GM12872 (cell line): ENCODE data around the gene RPRD1B.

ENCODE experiments used
- CTCF ChIP-seq: IDR thresholded peaks from 3 replicates; pipeline ENCODE4 v1.5.1; 2011; ENCODE audit warnings: low read depth, mild to moderate bottlenecking, low read length, moderate library complexity; ENCODE audit not compliant: insufficient read depth

Gene RPRD1B

GRCh38 chr20:38060536-38060935 is 27.0 kb downstream of the RPRD1B start:
- no peak for TF ChIP-seq CTCF

DNA sequence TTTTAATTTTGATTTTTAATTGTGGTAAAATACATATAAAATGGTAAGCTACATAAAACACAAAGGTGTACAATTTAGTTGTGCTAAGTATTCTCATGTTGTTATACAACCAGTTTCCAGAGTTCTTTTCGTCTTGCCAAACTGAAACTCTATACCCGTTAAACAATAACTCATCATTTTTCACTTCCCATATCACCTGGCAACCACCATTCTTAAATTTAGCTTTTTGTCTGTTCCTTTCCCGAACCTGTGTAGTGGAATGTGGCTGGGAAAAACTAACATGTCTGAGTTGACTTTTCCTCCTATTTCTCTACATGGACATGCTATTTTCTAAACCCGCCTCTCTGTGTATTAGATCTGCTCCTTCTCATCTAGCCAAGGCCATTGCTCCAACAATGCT is 27.6 kb downstream of the RPRD1B start:
- TF ChIP-seq CTCF = no peak

GRCh38 chr20:38062890-38063289 is 29.3 kb downstream of the RPRD1B start:
- no peak for TF ChIP-seq CTCF

GRCh38 chr20:38063911-38064530 is 30.5 kb downstream of the RPRD1B start:
- TF ChIP-seq CTCF = no peak

DNA sequence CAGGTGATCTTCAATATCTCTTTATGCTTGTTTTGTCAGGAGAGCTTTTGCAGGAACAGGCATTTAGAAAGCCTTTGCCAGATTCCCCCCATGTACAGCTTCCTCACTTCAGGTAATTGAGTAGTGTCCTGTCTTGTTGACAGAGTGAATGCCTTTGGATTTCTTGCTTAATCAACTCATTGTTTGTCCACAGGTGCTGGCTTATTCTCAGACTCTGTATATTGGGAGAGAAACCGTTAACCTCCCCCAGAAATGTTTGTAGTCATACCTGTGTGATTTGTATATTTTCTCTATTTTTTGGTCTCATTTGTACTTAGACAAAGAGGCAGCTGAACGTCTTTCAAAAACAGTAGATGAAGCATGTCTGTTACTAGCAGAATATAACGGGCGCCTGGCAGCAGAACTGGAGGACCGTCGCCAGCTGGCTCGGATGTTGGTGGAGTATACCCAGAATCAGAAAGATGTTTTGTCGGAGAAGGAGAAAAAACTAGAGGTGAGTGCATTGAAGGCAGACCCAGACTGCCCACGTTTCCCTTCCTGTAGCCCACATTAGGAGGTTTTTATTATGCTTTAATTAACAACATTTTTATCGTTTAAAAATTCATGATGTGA is 32.3 kb downstream of the RPRD1B start:
- no peak for TF ChIP-seq CTCF

DNA sequence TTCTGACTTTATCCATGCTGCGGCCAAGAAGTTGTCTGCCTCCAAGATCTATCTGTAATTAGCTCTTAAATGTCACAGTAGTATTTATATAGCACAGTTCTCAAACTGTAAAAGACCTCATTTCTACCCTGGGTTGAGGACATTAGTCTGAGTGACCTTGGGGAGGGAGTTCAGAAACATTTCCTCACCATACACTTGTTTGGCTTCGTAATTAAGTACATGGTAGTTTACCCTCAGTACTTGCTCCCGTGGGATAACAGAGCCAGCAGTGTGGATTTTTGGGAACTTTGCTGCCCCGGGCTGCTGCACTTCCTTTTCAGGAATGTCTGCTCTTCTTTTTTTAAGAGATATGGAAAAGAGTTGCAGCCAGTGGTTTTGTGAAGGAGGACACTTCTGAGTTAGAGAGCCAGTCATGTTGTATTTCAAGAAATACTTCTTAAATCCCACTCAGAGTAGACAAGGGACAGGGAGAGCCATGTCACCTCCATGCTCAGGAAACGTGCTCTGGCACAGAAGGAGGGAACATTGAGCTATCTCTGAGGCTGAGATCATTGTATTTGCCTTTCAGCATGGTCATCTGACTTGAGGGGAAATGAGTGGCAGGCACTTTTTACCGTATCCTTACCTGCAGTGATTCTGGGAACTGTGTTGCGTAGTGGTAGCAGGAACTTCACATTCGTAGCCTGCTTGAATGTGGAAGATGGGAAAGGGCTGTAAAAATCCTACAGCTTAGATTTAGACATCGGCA is 33.6 kb downstream of the RPRD1B start:
- TF ChIP-seq CTCF = no peak

DNA sequence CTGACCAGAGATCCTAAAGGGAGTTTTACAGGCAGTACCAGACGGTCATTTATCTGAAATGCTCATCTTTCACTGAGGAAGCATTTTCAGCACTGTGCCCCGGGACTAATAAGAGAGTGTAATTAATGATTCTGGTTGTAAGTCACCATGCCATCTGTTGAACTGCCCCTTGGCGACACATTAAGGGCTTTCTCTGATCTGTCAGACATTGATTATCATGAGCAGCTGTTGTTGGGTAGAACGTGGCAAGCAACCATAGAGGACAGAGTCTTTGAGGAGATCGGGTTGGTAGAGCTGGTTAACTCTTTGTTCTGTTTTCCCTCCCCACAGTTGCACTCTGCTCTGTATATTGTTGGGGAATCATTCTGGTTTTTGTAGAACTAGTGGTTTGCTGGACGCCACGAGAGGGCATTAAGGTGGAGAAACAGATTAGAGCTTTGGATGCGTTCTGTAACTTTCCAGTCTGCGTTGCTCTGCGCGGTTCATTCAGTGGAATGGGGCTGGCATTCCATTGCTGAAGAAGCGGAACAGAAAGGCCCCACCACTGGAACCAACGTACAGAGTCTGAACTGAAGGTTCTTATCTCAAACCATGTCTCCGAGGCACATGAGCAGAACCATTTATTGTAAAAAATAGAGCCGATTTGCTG is 34.3 kb downstream of the RPRD1B start:
- no peak for TF ChIP-seq CTCF
